IMR-90 (cell line): ENCODE measurements around the gene RYR2. TPM values are rescaled to one million over a fixed set of nuclear protein-coding genes. Genes with fewer than 3 reads are reported as not detected.

Source experiments
- ATAC-seq: fragments of 200-7000 bp; cut with Tn5 transposase; 2 replicates; pipeline ENCODE4 v1.9.1; 2020; ENCODE audit warnings: low read depth, mild to moderate bottlenecking, moderate library complexity
- BruUV-seq: library from RNA; stranded (reverse); fragments of 400-500 nt; replicated peaks from 2 replicates; lab custom pipeline; 2021; lab: Mats Ljungman, UMichigan
- CTCF ChIA-PET: fragments of 300-600 bp; formaldehyde crosslinking; extraction: SDS; loops from one replicate; lab custom pipeline; 2021; ENCODE audit warnings: antibody characterized with exemption; lab: Yijun Ruan, JAX
- POLR2A ChIA-PET: fragments of 300-600 bp; sonication (Branson Sonifier 250); formaldehyde crosslinking; loops from one replicate; lab custom pipeline; 2022; ENCODE audit warnings: antibody characterized with exemption; ENCODE audit not compliant: unreplicated experiment; lab: Charles Lee
- DNase-seq: peaks from one replicate; pipeline ENCODE4 v3.0.0; 2013
- H2AFZ ChIP-seq: replicated peaks from 2 replicates; pipeline ENCODE3; 2013; ENCODE audit warnings: low read length, mild to moderate bottlenecking; ENCODE audit not compliant: poor library complexity
- H2AK5ac ChIP-seq: 2 replicates; pipeline ENCODE4 v1.6.1; 2013; ENCODE audit warnings: low read depth, low read length, inconsistent platforms
- H2AK9ac ChIP-seq: replicated peaks from 2 replicates; pipeline ENCODE3; 2013; ENCODE audit warnings: mild to moderate bottlenecking, low read depth, low read length, moderate library complexity; ENCODE audit not compliant: poor library complexity
- H2BK120ac ChIP-seq: 2 replicates; pipeline ENCODE4 v1.6.1; 2013; ENCODE audit warnings: low read depth, low read length, inconsistent platforms
- H2BK15ac ChIP-seq: 3 replicates; pipeline ENCODE4 v1.6.1; 2013; ENCODE audit warnings: low read depth, low read length, inconsistent platforms
- H2BK20ac ChIP-seq: 2 replicates; pipeline ENCODE4 v1.6.1; 2013; ENCODE audit warnings: low read depth, mild to moderate bottlenecking, inconsistent platforms, low read length, moderate library complexity
- H2BK5ac ChIP-seq: 2 replicates; pipeline ENCODE4 v1.6.1; 2013; ENCODE audit warnings: mild to moderate bottlenecking, low read depth, low read length, inconsistent platforms; ENCODE audit not compliant: poor library complexity, severe bottlenecking
- H3K14ac ChIP-seq: replicated peaks from 2 replicates; pipeline ENCODE4 v1.6.1; 2013; ENCODE audit warnings: low read depth, low read length, inconsistent platforms
- H3K18ac ChIP-seq: 2 replicates; pipeline ENCODE4 v1.6.1; 2013; ENCODE audit warnings: low read depth, low read length, control low read depth
- H3K23ac ChIP-seq: 2 replicates; pipeline ENCODE4 v1.6.1; 2013; ENCODE audit warnings: low read depth, low read length, inconsistent platforms
- H3K27ac ChIP-seq: 2 replicates; pipeline ENCODE4 v1.5.1; 2013; ENCODE audit warnings: mild to moderate bottlenecking, control low read depth, low read length; ENCODE audit not compliant: insufficient read depth
- H3K27me3 ChIP-seq: 2 replicates; pipeline ENCODE4 v1.6.1; 2013; ENCODE audit warnings: low read length; ENCODE audit not compliant: control insufficient read depth, insufficient read depth
- H3K36me3 ChIP-seq: 2 replicates; pipeline ENCODE4 v1.6.1; 2013; ENCODE audit warnings: low read length, mixed read lengths; ENCODE audit not compliant: control insufficient read depth, insufficient read depth
- H3K4ac ChIP-seq: 2 replicates; pipeline ENCODE4 v1.6.1; 2013; ENCODE audit warnings: low read depth, low read length, inconsistent platforms
- H3K4me1 ChIP-seq: 2 replicates; pipeline ENCODE4 v1.6.1; 2013; ENCODE audit warnings: low read length, mixed read lengths; ENCODE audit not compliant: control insufficient read depth, insufficient read depth
- H3K4me2 ChIP-seq: 2 replicates; pipeline ENCODE4 v1.6.1; 2013; ENCODE audit warnings: low read depth, mild to moderate bottlenecking, control low read depth, low read length, moderate library complexity
- H3K4me3 ChIP-seq: 2 replicates; pipeline ENCODE4 v1.5.1; 2013; ENCODE audit warnings: low read depth, mild to moderate bottlenecking, control low read depth, low read length, moderate library complexity; ENCODE audit not compliant: insufficient read depth
- H3K56ac ChIP-seq: 2 replicates; pipeline ENCODE4 v1.6.1; 2013; ENCODE audit warnings: low read length, inconsistent platforms; ENCODE audit not compliant: insufficient read depth; ENCODE audit errors: extremely low read depth
- H3K79me1 ChIP-seq, 2 experiments: 2 replicates each; pipeline ENCODE4 v1.6.1; 2013; ENCODE audit warnings: low read length in 2 of 2, inconsistent platforms in 1 of 2, low read depth in 1 of 2
- H3K9ac ChIP-seq: 2 replicates; pipeline ENCODE4 v1.6.1; 2013; ENCODE audit warnings: low read depth, low read length, control low read depth
- H3K9me1 ChIP-seq: 2 replicates; pipeline ENCODE4 v1.6.1; 2013; ENCODE audit warnings: low read length, inconsistent platforms; ENCODE audit not compliant: insufficient read depth
- H3K9me3 ChIP-seq: 2 replicates; pipeline ENCODE4 v1.6.1; 2013; ENCODE audit warnings: low read length; ENCODE audit not compliant: control insufficient read depth, insufficient read depth
- H4K20me1 ChIP-seq: 2 replicates; pipeline ENCODE4 v1.6.1; 2013; ENCODE audit warnings: low read length, inconsistent platforms; ENCODE audit not compliant: insufficient read depth
- H4K5ac ChIP-seq: 2 replicates; pipeline ENCODE4 v1.6.1; 2013; ENCODE audit warnings: mild to moderate bottlenecking, low read depth, low read length, control low read depth
- H4K8ac ChIP-seq, 2 experiments: 2 replicates each; pipeline ENCODE4 v1.6.1; 2013; ENCODE audit warnings: low read depth in 2 of 2, low read length in 2 of 2, control low read depth in 1 of 2, inconsistent platforms in 1 of 2
- H4K91ac ChIP-seq: 2 replicates; pipeline ENCODE4 v1.6.1; 2013; ENCODE audit warnings: low read depth, low read length, inconsistent platforms; ENCODE audit not compliant: insufficient read depth
- CEBPB ChIP-seq: IDR thresholded peaks from 2 replicates; pipeline ENCODE4 v1.6.1; 2012; ENCODE audit warnings: low read depth, low read length, improper control_type of control experiment
- CHD1 ChIP-seq: IDR thresholded peaks from 2 replicates; pipeline ENCODE4 v1.6.1; 2012; ENCODE audit warnings: low read depth, low read length, improper control_type of control experiment
- ELK1 ChIP-seq: fragments of 150-350 bp; IDR thresholded peaks from 2 replicates; pipeline ENCODE4 v1.6.1; 2016; ENCODE audit warnings: low read depth, mild to moderate bottlenecking, low read length, moderate library complexity, borderline replicate concordance
- FOS ChIP-seq: fragments of 150-350 bp; IDR thresholded peaks from 2 replicates; pipeline ENCODE4 v1.6.1; 2016; ENCODE audit warnings: low read depth, low read length
- MAFK ChIP-seq: IDR thresholded peaks from 2 replicates; pipeline ENCODE4 v1.6.1; 2012; ENCODE audit warnings: low read depth, low read length, improper control_type of control experiment
- MAZ ChIP-seq: IDR thresholded peaks from 2 replicates; pipeline ENCODE4 v1.6.1; 2012; ENCODE audit warnings: low read depth, mild to moderate bottlenecking, low read length, improper control_type of control experiment, moderate library complexity, borderline replicate concordance
- MXI1 ChIP-seq: IDR thresholded peaks from 2 replicates; pipeline ENCODE4 v1.6.1; 2012; ENCODE audit warnings: low read depth, mild to moderate bottlenecking, low read length, moderate library complexity, borderline replicate concordance
- NFE2L2 ChIP-seq: fragments of 150-350 bp; IDR thresholded peaks from 2 replicates; pipeline ENCODE4 v1.6.1; 2016; ENCODE audit warnings: low read depth, mild to moderate bottlenecking, low read length
- POLR2A ChIP-seq: IDR thresholded peaks from 2 replicates; pipeline ENCODE4 v1.6.1; 2012; ENCODE audit warnings: mild to moderate bottlenecking, low read depth, low read length
- RAD21 ChIP-seq: IDR thresholded peaks from 2 replicates; pipeline ENCODE4 v1.6.1; 2012; ENCODE audit warnings: low read length, improper control_type of control experiment
- RCOR1 ChIP-seq: IDR thresholded peaks from 2 replicates; pipeline ENCODE4 v1.6.1; 2012; ENCODE audit warnings: mild to moderate bottlenecking, low read length, improper control_type of control experiment; ENCODE audit not compliant: insufficient replicate concordance
- RFX5 ChIP-seq: IDR thresholded peaks from 2 replicates; pipeline ENCODE4 v1.8.0; 2012; ENCODE audit warnings: low read depth, mild to moderate bottlenecking, low read length, moderate library complexity
- SMC3 ChIP-seq: fragments of 150-350 bp; IDR thresholded peaks from 2 replicates; pipeline ENCODE4 v1.6.1; 2016; ENCODE audit warnings: low read depth, mild to moderate bottlenecking, antibody characterized with exemption, low read length, moderate library complexity
- USF2 ChIP-seq: fragments of 150-350 bp; IDR thresholded peaks from 2 replicates; pipeline ENCODE4 v1.6.1; 2017; ENCODE audit warnings: mild to moderate bottlenecking, antibody characterized with exemption, low read length, low read depth
- WGBS, 2 experiments: methylation state at CpG; one replicate each; pipeline versions ENCODE4 v1.1.5 to v1.1.7; 2013; ENCODE audit warnings: missing lambda C conversion rate in 2 of 2; ENCODE audit not compliant: insufficient read length in 1 of 2; ENCODE audit errors: extremely low coverage in 2 of 2; 5-methylcytosine and 5-hydroxymethylcytosine counted together
- dilution Hi-C: fragments of 300-500 bp; cut with HindIII; formaldehyde crosslinking; loops from one replicate; pipeline ENCODE4 v1.14.3; 2018; ENCODE audit warnings: low sequenced_read_pairs; ENCODE audit not compliant: unreplicated experiment
- in situ Hi-C: fragments of 300-500 bp; cut with MboI; formaldehyde crosslinking; loops from 3 replicates; pipeline ENCODE4 v1.14.3; 2019; ENCODE audit warnings: low sequenced_read_pairs, inconsistent platforms, mixed read lengths
- intact Hi-C: fragments of 100-400 bp; cut with micrococcal nuclease; formaldehyde crosslinking; loops from 2 replicates; pipeline ENCODE4 v1.10.0; 2022
- polyA plus RNA-seq, 3 experiments: library from polyadenylated mRNA; depleted of rRNA; stranded (reverse); fragments of >200 nt; gene quantifications; 2 replicates each; pipeline ENCODE4 v1.2.3, GENCODE V29; 2012; ENCODE audit warnings: low replicate concordance in 1 of 3
- total RNA-seq: library from RNA; depleted of rRNA; stranded (reverse); fragments of >200 nt; gene quantifications from 2 replicates; pipeline ENCODE4 v1.2.3, GENCODE V29; 2012
- TF ChIP-seq, protein P1 (sequence below): conservative IDR thresholded peaks from 2 replicates; pipeline ENCODE4 v1.5.1; 2012; ENCODE audit warnings: mild to moderate bottlenecking, low read depth, low read length, improper control_type of control experiment

Gene RYR2
- total and polyA plus RNA-seq, 2 of the 4 experiments (the other 2 are of a cell fraction) = not detected

DNA sequence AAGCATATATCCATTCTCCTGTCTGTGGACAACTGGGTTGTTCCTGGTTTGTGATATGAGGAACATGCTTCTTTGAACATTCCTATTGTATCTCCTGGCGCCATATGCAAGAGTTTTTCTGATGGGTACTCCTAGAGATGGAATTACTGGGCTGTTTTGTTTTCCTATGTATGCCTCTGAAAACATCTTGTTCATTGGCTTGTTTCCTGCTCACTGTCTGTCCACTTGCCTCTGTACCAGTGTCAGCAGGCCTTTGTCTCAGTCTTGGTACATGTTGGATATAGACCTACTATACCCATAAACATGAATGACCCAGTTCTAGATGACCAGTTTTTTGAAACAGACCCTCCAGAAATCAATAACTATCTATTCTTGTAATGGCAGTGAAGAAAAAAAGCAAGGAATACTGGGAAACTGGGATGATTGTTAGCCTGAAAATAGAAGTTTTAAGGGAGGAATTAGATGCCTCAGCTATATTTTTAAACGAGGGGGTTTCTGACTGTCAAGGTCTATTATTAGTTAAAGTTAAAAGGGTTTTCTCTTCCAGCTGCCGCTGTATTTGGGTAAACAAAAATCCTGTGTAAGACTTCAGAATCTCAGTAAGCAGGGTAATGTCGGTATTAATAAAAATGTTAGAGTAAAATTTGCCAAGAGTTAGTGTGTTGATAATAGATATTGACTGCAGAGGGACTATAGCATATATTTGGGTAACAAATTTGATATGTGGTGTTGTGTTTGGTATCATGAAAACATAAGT is 103.6 kb downstream of the RYR2 start:
- H2AFZ ChIP-seq = no peak overlapping the region
- no peak overlapping the region for H4K91ac ChIP-seq
- no peaks in the 10 kb centered on the region for H4K20me1 ChIP-seq
- no peaks in the 10 kb centered on the region for H3K36me3 ChIP-seq
- H2AK5ac ChIP-seq = no peak overlapping the region
- no peak overlapping the region for H3K4me3 ChIP-seq
- no peak overlapping the region for H4K8ac ChIP-seq
- no peaks in the 10 kb centered on the region for H3K4me1 ChIP-seq
- H3K14ac ChIP-seq = no peak overlapping the region
- no peak overlapping the region for H2AK9ac ChIP-seq
- in situ Hi-C loops = no loop called here
- H3K18ac ChIP-seq = no peak overlapping the region
- dilution Hi-C loops = no loop called here
- POLR2A ChIA-PET = no interaction called here
- no peak overlapping the region for H2BK15ac ChIP-seq
- H3K27ac ChIP-seq = no peak overlapping the region
- CTCF ChIA-PET = no interaction called here
- no TSS peak for BruUV-seq
- no peak overlapping the region for H2BK5ac ChIP-seq
- peaks cover 10% of the 10 kb centered on the region for H3K9me3 ChIP-seq
- no peak overlapping the region for H3K56ac ChIP-seq
- no peak overlapping the region for H3K4me2 ChIP-seq
- H2BK20ac ChIP-seq = no peak overlapping the region
- ATAC-seq (no peak), DNase-seq (no peak)
- no peaks in the 10 kb centered on the region for H3K79me1 ChIP-seq
- H2BK120ac ChIP-seq = no peak overlapping the region
- no peak overlapping the region for H3K23ac ChIP-seq
- intact Hi-C loops = loop anchor here (5.0 kb wide), 2 partner anchors 52 to 127 kb away; no protein-coding TSS in a partner anchor
- H4K5ac ChIP-seq = no peak overlapping the region
- H3K27me3 ChIP-seq = no peaks in the 10 kb centered on the region
- H3K9ac ChIP-seq = no peak overlapping the region
- H3K4ac ChIP-seq = no peak overlapping the region
- WGBS, 2 experiments = 0% methylated on average over 1 of the region's 4 CpGs; no CpG with 5 or more reads in 1 of the 2 experiments
- no peak for TF ChIP-seq ELK1
- no peak for TF ChIP-seq MAFK
- TF ChIP-seq, protein P1, sequence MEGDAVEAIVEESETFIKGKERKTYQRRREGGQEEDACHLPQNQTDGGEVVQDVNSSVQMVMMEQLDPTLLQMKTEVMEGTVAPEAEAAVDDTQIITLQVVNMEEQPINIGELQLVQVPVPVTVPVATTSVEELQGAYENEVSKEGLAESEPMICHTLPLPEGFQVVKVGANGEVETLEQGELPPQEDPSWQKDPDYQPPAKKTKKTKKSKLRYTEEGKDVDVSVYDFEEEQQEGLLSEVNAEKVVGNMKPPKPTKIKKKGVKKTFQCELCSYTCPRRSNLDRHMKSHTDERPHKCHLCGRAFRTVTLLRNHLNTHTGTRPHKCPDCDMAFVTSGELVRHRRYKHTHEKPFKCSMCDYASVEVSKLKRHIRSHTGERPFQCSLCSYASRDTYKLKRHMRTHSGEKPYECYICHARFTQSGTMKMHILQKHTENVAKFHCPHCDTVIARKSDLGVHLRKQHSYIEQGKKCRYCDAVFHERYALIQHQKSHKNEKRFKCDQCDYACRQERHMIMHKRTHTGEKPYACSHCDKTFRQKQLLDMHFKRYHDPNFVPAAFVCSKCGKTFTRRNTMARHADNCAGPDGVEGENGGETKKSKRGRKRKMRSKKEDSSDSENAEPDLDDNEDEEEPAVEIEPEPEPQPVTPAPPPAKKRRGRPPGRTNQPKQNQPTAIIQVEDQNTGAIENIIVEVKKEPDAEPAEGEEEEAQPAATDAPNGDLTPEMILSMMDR = no peak
- no peak for TF ChIP-seq SMC3
- no peak for TF ChIP-seq FOS
- TF ChIP-seq NFE2L2 = no peak
- no peak for TF ChIP-seq CHD1
- no peak for TF ChIP-seq RAD21
- no peak for TF ChIP-seq POLR2A
- no peak for TF ChIP-seq CEBPB
- no peak for TF ChIP-seq MXI1
- TF ChIP-seq MAZ = no peak
- TF ChIP-seq RCOR1 = no peak
- no peak for TF ChIP-seq USF2
- TF ChIP-seq RFX5 = no peak
- H3K9me1 ChIP-seq = no peaks in the 10 kb centered on the region
